ENCODE measurements around the gene RPLP2.

Gene RPLP2

DNA sequence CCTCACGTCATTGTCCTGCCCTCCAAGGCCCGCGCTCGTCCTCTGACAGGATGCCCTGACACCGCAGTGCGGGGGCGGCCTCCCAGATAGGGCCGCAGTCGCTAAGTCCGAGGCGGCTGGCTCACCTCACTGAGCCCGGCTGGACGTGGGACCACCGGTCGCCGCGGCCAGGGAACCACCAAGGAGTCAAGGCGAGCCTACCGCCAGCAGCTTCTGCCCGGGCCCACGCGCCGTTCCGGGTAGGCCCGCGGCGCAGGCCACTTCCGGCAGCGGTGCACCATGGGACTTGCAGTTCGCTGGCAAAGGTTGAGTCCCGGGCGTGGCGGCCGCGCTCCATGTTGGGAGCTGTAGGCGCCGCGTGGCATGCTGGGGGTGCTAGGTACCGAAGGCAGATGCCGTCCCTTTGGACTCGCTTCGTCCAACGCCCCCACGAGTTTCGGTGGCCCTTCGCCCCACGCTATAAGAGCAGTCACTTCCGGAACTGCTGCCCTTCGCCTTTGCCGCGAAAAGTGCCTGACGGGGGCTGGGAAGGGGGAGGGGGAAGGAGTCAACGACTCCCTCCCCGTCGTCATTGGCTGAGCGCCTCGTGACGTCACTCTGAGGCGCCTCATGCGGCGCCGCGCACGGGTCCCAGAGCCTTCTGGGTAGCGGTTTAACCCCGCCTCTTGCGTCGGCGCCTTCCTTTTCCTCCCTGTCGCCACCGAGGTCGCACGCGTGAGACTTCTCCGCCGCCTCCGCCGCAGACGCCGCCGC is at the start of gene RPLP2:
RPLP2 (plus strand) TSS at position 681 of the 753 bp plus-strand sequence. CDS start 268 bp downstream, outside the sequence.
- DNase-seq (ENCODE audit: low read depth) = peak; percentile 98

DNA sequence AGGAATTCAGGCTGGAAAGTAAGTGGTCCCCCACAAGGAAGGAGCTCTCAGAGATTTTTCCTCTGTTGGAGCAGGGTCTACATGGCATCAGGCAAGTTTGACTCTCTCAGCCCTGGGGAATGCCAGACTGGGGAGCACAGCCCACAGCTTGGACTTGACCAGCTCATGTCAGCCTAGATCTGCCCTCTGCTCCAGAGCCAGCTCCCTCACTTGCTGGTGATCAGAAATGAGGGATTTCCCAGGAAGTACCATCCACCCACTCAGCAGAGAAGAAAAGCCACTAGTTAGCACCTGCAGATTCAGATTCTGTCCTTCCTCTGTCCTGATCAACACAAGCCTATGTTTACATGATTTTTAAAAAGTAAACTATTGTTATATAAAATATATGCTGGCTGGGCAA is 49.5 kb upstream of the RPLP2 start:
- DNase-seq (ENCODE audit: low read depth) = no peak

DNA sequence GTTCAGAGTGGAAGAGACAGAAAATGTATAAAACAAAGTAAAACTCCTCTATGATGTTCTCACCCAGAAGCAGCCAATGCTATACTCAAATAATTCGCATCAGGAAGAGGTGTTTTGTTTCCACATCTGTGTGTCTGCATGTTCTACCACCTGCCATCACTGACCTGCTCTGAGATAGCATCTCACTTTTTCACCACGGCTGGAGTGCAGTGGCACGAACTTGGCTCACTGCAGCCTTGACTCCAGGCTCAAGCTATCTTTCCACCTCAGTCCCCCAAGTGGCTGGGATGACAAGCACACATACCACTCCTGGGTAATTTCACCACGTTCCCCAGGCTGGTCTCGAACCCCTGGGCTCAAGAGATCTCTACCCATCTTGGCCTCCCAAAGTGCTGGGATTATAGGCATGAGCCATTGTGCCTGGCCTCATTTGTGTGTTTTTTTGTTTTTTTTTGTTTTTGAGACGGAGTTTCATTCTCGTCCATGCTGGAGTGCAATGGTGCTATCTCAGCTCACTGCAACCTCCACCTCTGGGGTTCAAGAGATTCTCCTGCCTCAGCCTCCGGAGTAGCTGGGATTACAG is 48.1 kb upstream of the RPLP2 start:
- DNase-seq (ENCODE audit: low read depth) = no peak

- no peak for DNase-seq (ENCODE audit: low read depth)
These were observed 47.2 kb upstream of the RPLP2 start for GRCh38 chr11:762421-763072.

GRCh38 chr11:763073-763463 is 46.7 kb upstream of the RPLP2 start:
- DNase-seq (ENCODE audit: low read depth) = no peak

GRCh38 chr11:763549-764321 is 46.0 kb upstream of the RPLP2 start:
- DNase-seq (ENCODE audit: low read depth) = no peak

DNA sequence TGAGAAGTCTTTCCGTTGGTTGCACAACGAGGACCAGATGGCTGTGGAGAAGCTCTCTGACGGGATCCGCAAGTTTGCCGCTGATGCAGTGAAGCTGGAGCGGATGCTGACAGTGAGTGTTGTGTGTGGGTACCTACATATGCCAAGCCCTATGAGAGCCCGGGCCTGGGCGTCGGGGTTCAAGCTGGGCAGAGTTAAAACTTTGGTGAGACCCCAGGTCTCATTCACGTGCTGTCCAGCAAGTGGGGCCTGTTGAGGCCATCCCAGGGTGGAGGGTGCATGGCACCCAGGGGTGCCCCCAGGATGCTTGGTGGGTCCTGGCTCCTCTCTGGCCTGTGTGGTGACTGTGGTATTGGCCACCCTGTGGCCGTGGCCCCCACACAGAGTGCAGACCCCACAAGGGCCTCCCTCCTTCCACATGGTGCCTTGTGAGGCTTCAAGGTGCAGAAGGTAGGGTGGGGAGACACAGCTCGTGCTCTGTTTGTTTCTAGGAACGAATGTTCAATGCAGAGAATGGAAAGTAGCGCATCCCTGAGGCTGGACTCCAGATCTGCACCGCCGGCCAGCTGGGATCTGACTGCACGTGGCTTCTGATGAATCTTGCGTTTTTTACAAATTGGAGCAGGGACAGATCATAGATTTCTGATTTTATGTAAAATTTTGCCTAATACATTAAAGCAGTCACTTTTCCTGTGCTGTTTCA is 45.3 kb upstream of the RPLP2 start:
- DNase-seq (ENCODE audit: low read depth) = no peak

- DNase-seq (ENCODE audit: low read depth) = peak; percentile 56
These were observed 44.6 kb upstream of the RPLP2 start for GRCh38 chr11:765025-765801.

DNA sequence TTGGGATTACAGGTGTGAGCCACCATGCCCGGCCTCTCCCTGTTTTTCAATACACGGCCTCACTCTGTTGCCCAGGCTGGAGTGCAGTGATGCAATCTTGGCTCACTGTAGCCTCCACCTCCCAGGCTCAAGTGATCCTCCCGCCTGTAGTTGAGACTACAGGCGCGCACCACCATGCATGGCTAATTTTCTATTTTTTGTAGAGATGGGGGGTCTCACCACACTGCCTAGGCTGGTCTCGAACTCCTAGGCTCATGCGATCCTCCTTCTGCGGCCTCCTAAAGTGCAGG is 44.0 kb upstream of the RPLP2 start:
- no peak for DNase-seq (ENCODE audit: low read depth)

- no peak for DNase-seq (ENCODE audit: low read depth)
These were observed 43.4 kb upstream of the RPLP2 start for GRCh38 chr11:766106-766935.

GRCh38 chr11:766936-767210 is 42.9 kb upstream of the RPLP2 start:
- DNase-seq (ENCODE audit: low read depth) = no peak

- no peak for DNase-seq (ENCODE audit: low read depth)
These were observed 42.5 kb upstream of the RPLP2 start for GRCh38 chr11:767238-767637.

DNA sequence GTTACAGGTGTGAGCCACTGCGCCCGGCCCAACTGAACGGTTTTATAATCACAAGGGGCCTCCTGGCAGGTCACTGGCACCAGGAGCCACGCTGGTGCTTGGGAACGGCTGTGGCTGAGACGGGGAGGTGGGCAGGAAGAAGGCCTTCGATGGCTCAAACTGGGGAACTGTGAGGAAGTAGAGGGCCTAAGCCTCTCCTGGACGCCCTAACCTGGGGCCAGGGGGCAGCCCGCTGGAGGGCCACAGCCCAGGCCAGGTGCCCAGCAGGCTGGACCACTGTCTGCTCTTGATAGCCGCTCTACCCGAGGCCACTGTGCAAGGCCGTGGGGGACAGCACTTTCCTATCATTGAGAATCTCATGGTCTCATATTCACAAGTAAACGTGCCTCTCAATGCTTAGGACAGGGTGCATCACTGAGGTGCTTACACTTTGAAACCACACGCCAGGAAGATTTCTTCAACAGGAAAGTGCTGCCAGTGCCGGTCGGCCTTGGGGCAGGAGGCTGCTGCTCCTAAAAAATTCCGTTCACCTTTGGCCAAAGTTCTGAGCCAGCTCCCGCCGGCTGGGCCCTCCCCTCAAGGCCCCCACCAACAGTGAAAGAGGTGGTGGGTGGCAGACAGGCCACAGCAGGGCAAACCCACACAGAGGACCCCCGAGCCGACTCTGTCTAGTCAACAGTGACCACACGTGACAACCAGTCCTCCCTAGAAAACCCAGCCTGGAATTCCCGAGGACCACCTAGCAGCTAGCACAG is 39.7 kb upstream of the RPLP2 start:
- no peak for DNase-seq (ENCODE audit: low read depth)

GRCh38 chr11:770642-771616 is 38.8 kb upstream of the RPLP2 start:
- no peak for DNase-seq (ENCODE audit: low read depth)

GRCh38 chr11:771617-772204 is 38.1 kb upstream of the RPLP2 start:
- DNase-seq (ENCODE audit: low read depth) = no peak

- no peak for DNase-seq (ENCODE audit: low read depth)
These were observed 37.1 kb upstream of the RPLP2 start for GRCh38 chr11:772429-773390.

DNA sequence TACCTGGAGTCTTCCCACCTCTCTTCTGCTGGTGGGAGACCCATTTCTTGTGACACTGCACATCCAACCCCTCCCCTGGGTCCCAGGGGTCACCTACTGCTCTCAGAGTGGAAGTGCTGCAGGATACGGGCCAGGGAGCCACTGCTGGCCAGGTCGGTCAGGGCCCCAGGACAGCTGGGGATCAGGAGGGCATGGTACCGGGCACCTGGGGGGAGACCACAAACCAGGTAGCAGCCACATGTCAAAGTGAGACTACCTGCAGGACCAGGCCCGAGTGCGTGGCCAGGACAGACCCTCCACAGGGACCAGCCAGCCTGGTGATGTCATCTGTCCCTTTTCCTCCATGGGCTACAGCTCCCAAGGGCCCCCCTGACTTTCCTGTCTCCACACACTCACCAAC is 36.3 kb upstream of the RPLP2 start:
- DNase-seq (ENCODE audit: low read depth) = no peak

Data from activated T-cell treated with anti-CD3 and anti-CD28 coated beads for 48 hours (primary cell).